NCI-H1436 (cell line): ENCODE measurements around the gene MYO3B.
"Not testable (repeated sequence)": the region's sequence is repeated elsewhere in the genome, so short reads cannot be mapped to it uniquely, and the experiment has no call there.

Experiments used
- DNase-seq: peaks from one replicate; lab custom pipeline; 2025; lab: John Stamatoyannopoulos, UW

Gene MYO3B

DNA sequence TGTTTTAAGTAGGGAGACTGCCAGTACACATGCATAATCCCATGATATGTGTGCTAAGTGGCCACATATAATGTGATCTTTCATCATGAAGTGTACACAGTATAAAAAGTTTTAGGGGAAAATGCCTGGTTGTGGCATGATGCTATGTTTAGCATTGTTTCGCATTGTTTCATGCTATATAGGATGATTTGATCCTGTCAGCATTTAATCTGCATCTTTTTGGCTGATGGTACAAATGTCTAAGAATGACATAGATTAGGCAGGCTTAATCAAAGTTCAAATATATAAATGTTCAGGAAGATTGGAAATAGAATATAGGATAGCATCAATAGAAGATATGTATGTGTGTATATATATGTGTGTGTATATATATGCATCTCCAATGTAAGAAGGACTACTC lies 83.6 kb downstream of the MYO3B start:
- DNase-seq = no peak

DNA sequence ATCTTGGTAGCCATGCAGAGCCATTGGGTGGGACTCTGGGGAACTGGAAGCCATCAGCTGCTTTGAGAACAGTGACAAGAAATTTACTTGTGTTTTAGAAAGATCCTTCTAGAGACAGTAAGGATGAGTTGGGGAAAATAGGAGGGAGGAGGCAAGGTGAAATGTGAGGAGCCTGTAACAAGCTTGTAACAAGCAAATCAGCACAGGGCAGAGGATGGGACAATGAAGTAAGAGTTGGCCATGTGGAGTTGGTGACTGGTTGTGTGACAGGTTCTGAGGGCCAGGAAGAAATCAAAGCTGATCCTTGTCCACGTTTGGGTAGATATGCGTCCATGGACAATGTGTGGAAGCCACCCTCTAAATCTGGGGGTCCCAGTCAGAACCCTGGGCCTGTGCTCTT lies 84.4 kb downstream of the MYO3B start:
- no peak for DNase-seq

DNA sequence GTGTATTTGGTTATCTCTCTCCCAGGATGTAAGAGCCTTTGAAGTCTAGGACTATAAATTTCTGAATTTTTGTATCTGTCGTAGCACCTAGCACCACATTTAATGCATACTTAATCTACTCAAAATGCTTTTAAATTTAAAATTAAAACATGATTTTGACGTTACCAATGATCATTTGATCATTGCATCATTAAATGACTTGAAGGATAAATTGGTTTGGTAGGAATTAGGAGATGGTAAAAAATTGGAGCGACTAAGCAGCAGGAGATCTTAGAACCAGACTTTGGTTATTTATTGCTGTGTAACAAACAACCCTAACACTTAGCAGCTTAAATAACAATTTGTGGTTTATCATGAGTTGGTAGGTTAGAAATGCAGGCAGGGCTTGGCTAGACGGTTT lies 84.9 kb downstream of the MYO3B start:
- no peak for DNase-seq

DNA sequence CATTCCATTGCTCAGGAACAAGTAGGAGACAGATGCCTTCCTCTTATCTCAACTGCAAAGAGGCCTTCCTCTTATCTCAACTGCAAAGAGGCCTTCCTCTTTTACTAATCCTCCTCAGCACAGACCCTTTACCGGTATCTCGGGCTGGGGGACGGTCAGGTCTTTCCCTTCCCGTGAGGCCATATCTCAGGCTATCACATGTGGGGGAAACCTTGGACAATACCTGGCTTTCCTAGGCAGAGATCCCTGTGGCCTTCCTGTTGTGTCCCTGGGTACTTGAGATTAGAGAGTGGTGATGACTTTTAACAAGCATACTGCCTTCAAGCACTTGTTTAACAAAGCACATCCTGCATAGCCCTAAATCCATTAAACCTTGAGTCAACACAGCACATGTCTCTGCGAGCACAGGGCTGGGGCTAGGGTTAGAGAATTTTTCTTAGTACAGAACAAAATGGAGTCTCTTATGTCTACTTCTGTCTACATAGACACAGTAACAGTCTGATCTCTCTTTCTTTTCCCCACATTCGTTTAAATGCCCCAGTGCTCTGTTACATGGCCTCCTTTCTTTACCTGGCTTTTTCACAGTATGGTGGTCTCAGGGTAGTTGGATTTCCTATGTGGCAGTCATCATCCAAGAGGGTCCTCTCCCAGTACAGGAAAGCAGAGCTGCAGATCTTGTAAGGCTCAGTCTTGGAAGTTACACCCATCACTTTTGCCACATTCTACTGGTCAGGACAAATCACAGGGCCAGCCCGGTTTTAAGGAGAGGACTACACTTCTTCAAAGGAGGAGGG lies 86.0 kb downstream of the MYO3B start:
- not testable (repeated sequence) for DNase-seq

DNA sequence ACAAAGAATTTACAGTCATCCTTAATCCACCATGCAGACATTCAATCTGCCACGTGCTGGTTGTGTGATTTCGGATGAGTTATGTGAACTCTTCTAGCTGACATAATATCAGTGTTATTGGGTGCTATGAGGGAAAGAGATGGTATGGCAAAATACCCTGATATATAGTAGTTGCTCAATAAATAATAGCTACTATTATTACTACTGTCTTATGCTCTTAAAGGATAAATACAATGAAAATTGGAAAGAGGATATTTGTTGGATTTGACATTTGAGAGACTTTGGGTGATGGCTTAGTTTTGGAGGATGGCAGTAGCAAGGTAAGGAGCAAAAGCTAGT lies 86.5 kb downstream of the MYO3B start:
- no peak for DNase-seq

DNA sequence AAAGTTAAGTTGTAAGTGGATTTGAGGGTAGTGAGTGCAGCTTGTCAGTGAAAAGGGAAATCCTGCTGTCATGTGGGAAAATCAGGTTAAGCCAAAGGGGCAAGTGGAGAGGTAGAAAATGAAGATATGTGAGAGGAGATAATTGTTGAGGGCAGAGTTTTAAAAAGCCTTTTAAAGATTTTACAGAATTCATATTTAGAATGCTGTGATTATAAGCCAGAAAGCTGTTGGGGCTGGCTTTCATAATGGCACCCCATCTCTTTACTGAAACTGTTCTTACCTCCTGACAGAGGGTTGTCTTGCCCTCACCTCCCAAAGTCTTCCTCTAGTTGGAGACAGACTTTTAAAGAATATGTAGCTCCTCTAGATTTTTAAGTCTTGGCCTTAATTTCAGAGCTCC lies 86.9 kb downstream of the MYO3B start:
- DNase-seq = no peak

DNA sequence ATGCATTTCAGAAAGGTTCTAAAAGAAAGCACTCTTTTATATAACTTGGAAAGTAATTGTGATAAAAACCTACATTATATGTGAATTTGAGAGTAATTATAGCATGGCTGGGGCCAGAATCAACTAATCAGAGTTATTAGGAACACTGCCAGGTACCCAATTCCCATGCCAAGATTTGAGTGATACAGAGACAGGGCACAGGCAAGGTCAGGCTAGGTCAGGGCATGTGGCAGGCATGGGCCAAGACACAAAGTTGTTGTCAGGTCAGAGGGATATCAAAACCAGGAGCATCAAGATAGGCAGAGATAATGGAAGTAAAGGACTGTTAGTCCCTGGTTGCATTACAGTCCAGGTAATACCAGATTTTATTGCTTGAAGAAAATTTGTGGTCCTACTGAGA lies 87.4 kb downstream of the MYO3B start:
- DNase-seq = no peak

DNA sequence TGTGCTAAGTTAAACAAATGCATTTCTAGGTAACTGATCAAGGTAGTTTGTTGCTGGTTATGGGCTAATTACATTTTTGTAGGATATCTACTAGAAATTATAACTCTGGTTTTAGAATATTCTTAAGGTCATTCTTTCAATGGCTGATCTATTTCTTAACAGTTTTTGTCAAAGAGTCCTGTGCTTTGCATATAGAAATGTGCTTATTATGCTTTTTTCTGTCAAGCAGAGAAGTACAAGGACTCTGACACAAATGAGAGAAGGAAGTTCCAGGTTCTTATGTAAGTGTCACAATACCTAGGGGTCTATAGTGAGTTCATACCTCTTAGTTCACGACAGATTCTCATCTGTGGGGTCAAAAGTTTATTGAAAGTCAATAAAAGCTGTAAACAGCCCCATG lies 88.4 kb downstream of the MYO3B start:
- no peak for DNase-seq

DNA sequence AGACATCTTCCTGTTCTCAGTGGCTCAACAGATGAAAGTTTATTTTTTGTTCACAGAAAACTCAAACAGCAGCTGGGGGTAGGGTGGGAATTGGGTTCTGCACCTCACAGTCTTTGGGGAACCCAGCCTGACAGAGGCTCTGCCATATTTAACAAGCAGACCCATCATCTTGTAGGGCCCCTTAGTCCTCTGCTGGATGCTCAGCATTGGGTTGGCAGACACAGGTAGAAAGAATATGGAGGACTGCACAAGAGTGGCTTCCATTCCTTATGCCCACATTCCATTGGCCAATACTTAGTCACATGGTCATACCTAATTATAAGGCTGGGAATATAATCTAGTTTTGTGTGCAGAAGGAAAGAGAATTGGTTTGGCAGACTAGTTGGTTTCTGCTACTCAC lies 89.1 kb downstream of the MYO3B start:
- no peak for DNase-seq

DNA sequence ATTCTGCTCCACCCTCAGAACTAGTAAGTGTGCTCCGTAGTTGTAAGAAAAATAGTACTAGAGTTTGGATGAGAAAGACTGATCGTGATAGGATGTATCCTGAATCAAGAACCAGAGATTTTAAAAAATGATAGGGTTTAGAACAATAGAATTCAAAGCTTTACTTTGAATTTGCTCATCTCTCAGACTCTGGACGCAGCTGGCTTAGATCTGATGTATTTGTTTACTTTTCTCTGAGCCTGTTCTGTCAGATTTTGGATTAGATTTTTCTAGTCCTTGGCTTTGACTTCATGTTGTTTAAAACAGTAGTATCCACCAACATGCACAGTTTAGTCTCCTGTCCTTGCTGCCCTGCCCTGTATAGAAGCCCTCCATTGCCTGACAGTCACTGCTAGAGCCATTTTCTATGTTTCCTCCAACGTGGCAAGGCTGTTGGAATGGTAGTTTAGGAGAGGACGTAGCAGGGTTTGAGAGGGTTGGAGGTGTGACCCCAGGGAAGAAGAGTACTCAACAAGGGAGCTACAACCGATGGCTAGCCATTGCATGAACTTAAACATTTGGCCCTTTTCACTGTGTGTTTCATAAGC lies 92.4 kb downstream of the MYO3B start:
- DNase-seq = no peak

DNA sequence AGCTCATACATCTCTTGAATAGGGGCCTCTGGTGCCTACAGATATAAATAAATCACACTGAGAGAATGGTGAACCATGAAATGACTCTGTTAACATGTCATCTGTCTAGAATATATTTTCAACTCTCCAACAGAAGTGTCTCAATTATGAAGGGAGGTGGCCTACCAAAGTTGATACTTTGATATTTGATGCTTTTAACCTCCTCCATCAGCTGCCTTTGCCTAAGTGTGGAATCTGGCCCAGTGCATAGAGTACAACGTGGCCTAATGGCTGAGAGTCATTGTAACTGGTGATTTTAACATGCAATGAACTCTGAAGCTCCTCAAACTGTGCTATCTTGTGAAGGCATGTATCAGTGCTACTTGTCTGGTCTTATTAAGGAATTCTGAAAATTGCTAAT lies 93.4 kb downstream of the MYO3B start:
- peak; percentile 87 for DNase-seq

DNA sequence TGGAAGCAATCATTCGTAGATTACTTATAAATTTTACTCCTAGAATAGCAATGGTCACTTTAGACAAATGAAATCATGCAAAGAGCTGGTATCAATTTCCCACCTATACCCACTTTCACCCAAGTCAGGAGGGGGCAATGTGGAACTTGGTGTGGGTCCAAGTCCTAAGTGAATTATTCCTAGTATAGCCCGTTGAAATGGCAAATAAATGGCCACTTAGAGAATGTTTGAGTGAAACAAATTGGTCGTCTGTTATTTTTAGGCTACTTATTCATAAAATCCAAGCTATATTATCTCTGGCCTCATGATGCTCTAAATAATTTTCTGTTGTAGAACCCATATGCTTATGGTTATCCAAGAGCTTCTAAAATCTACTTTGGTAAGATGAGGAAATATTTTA lies 98.1 kb downstream of the MYO3B start:
- peak; percentile 46 for DNase-seq

DNA sequence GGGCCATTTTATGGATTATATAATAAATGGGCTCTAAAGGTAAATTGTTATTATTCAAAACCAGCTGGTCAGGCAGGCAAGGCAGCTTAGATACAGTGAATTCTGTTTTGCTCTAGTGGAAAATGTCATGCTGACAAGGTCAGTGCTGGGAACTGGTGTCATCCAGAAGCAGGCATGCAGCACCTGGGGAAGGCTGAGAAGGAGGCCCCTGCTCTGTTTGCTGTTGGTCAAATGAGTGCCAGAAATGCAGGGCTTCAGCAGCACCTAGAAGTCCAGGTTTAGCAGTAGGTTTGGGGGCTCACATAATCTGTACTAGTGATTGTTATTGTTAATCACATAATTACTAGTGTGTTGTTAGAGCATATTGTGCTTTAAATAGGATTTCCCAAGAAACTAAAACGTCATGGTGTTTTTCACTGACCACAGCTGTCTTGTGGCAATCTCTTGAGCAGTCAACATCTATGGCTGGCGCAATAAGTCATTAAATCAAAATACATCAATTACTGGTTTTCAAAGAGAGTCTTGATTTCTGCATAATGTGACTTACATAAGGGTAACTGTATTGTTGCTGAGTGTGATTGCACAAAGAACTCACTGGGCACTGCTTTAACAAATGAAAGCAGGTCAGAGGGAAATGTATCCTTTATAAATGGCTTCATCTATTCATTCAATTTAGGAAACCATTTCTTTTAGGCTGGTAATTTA lies 99.1 kb downstream of the MYO3B start:
- DNase-seq = peak; percentile 65

DNA sequence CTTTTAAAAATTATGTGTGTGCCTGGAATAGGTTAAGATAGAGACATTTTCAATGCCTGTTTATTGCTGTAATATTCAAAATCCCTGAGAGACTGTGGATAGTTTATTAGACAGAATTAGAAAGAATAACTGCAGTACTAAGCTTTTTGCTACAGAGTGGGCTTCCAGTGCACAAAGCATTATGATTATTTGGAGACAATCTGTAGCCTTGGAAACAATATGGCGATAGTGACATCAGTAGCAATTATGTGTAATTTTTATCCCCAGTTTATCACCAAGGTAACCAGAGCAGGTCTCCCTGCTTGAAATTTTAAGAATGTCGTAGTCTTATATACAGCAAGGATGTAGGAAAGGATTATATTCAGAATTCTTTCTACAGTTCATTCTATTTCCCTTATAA lies 100.0 kb downstream of the MYO3B start:
- DNase-seq = peak; percentile 93

DNA sequence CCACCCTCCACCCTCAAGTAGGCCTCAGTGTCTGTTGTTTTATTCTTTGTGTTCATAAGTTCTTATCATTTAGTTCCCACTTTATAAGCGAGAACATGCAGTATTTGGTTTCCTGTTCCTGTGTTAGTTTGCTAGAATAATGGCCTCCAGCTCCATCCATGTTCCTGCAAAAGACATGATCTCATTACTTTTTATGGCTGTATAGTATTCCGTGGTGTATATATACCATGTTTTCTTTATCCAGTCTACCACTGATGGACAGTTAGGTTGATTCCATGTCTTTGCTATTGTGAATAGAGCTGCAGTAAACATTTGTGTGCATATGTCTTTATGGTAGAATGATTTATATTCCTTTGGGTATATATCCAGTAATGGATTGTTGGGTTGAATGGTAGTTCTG lies 101.7 kb downstream of the MYO3B start:
- DNase-seq = not testable (repeated sequence)

DNA sequence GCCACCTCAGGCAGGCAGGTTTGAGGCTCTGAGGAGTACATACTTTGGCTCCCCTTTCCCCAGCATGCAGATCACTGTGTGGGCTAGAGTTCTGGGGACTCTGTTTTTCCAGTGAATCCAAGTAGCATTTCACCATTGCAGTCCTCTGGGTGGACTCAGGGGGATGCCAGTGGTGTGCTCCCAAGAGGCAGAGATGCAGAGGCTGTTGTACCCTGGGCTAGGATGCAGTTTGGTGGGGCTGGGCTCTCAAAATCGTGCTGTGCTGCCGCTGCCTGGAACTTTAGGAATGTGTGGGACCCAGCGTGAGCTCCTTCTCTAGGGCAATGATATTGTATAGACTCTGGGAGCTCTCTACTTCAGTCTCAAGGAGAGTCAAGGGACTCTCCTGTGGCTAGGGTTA lies 104.9 kb downstream of the MYO3B start:
- no peak for DNase-seq

DNA sequence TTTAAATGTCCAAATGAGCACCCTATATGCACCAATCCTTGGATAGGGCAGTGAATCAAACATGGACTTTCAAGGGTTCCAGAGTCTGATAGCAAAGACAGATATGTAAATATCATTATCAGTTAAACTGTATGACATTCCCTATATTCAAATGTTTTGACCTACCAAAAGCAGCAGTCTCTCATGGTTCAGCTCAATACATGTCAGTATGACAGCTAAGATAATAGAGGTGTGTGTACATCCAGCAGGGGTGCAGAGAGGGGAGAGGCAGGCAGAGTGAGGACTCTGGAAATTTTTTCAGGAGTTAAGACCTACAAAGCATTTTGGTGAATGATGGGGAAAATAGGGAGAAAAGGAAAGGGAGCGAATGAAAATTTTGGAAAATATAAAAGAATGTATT lies 106.3 kb downstream of the MYO3B start:
- DNase-seq = no peak

DNA sequence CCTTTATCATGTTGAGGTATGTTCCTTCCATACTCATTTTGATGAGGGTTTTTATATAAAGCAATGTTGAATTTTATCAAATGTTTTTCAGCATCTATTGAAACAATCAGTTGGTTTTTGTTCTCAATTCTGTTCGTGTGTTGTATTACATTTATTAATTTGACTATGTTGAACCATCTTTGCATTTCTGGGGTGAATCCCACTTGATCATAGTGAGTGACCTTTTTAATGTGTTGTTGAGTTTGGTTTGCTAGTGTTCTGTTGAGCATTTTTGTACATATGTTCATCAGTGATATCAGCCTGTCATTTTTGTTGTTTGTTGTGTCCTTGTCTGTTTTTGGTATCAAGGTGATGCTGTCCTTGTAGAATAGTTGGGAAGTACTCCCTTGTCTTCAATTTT lies 110.9 kb downstream of the MYO3B start:
- no peak for DNase-seq

DNA sequence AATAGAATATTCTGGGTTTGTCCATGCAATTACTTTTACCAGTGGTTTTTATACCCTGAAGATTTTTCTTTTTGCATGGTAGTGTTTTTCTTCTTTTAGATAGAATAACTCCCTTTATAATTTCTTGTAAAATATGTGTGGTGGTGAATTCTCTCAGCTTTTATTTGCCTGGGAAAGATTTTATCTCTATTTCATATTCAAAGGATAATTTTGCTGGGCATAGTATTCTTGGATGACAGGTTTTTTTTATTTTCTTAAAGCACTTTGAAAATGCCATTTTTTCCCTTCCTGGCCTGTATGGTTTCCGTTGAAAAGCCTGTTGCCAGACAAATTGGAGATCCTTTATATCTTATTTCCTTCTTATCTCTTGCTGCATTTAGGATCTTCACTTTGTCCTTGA lies 113.5 kb downstream of the MYO3B start:
- DNase-seq = no peak

DNA sequence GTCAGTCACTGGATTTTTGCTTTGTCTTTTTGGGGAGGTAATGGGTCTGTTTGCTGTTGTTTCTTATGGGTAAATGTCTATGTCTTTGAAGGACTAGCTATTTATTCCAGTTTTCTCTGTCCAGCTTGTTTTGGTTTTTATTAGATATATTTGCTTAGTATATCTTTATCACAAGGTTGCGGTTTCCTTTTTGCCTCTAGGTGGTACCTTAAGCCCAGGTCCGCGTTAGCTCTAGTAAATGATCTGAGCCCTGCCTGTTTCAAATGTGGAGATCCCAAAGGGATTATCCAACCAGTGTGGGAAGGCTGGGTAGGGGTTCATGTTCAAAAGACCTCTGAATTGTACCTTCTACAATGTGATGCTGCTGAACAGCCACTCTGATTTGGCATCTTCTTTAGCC lies 114.5 kb downstream of the MYO3B start:
- no peak for DNase-seq

DNA sequence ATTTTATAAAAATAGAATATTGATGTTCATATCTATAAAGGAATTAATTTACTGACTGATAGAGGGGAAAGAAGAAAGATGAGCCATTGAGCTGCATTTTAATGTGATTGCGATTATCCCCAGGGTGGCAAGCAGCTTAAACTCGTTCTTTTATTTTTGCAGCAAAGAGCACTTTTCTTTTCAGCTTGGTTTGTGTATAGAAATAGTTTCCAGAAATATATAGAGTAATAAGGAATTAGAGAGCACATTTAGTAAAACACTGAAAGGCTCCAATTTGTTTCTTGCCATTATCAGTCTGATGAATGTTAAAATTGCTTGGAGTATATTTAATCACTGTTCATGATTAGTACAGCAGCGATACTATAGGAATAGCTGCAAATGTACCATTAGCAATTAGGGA lies 119.5 kb downstream of the MYO3B start:
- no peak for DNase-seq

DNA sequence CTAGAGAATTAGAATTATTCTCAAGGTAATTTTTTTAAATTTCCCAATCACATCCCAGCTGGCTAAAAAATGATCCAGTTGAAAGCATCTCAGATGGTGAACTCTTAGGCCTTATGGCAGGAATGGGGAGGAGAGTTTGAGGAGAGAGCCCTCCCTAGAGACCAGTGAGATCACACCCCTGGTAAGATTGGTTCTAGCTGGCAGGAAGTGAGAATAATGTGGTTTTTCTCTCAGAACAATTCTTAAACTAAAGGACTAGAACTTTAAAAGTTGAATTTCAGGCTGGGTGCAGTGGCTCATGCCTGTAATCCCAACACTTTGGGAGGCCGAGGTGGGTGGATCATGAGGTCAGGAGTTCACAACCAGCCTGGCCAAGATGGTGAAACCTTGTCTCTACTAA lies 120.2 kb downstream of the MYO3B start:
- no peak for DNase-seq

DNA sequence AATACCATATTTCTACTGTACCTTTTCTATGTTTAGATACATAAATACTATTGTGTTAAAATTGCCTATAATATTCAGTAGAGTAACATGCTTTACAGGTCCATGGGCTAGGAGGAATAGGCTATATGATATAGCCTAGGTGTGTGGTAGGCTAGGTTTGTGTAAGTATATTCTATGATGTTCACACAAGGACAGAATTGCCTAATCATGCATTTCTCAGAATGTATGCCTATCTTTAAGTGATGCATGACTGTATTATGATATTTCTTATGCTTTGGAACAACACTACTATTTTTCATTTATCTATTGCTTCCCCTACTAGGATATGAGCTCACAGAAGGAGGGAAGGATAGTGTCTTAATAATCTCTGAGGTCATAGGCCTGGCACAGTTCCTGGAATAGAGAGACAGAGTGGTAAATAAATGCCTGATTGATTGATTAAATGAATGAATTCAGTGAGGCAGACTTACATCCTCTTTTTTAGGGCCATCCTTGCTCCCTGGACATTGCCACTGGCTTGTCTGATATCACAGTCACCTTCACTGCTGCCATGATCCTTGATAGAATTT lies 121.0 kb downstream of the MYO3B start:
- DNase-seq = no peak
